Neural progenitor cell (in vitro differentiated cells): Measurements from ENCODE around the gene ARMC3. TPM values are rescaled to one million over a fixed set of nuclear protein-coding genes. Genes with fewer than 3 reads are reported as not detected.

Experiments
- DNase-seq: peaks from one replicate; pipeline ENCODE4 v3.0.0-alpha.2; 2016; ENCODE audit warnings: low spot score
- H2AFZ ChIP-seq: fragments of 200-600 bp; sonication (generic); replicated peaks from 2 replicates; pipeline ENCODE4 v1.6.1; 2016; ENCODE audit warnings: antibody characterized with exemption
- H3F3A ChIP-seq: fragments of 200-600 bp; sonication (generic); 2 replicates; pipeline ENCODE4 v1.6.1; 2016; ENCODE audit warnings: antibody characterized with exemption, low read depth
- H3K27ac ChIP-seq: fragments of 200-600 bp; sonication (generic); 2 replicates; pipeline ENCODE4 v1.5.1; 2016; ENCODE audit warnings: mild to moderate bottlenecking
- H3K27me3 ChIP-seq: fragments of 200-600 bp; sonication (generic); 2 replicates; pipeline ENCODE4 v1.6.1; 2016; ENCODE audit warnings: mild to moderate bottlenecking, moderate library complexity
- H3K36me3 ChIP-seq: fragments of 200-600 bp; sonication (generic); 2 replicates; pipeline ENCODE4 v1.5.1; 2016
- H3K4me1 ChIP-seq: fragments of 200-600 bp; sonication (generic); 2 replicates; pipeline ENCODE4 v1.6.1; 2016; ENCODE audit warnings: mixed run types
- H3K4me2 ChIP-seq: fragments of 200-600 bp; sonication (generic); 2 replicates; pipeline ENCODE4 v1.6.1; 2016
- H3K4me3 ChIP-seq: fragments of 200-600 bp; sonication (generic); 2 replicates; pipeline ENCODE4 v1.5.1; 2016
- H3K79me2 ChIP-seq: fragments of 200-600 bp; sonication (generic); 2 replicates; pipeline ENCODE4 v1.6.1; 2016; ENCODE audit warnings: low read depth
- H3K9ac ChIP-seq: fragments of 200-600 bp; sonication (generic); 2 replicates; pipeline ENCODE4 v1.6.1; 2016
- H3K9me3 ChIP-seq: fragments of 200-600 bp; sonication (generic); 2 replicates; pipeline ENCODE4 v1.5.1; 2016; ENCODE audit warnings: low read depth
- H4K20me1 ChIP-seq: fragments of 200-600 bp; sonication (generic); 2 replicates; pipeline ENCODE4 v1.6.1; 2016; ENCODE audit warnings: low read depth
- H3K27ac Mint-ChIP-seq: 3 replicates; pipeline ENCODE4 v1.8.0; 2021; ENCODE audit warnings: mixed read lengths
- H3K27me3 Mint-ChIP-seq: 2 replicates; pipeline ENCODE4 v1.8.0; 2022; ENCODE audit warnings: low read depth, mild to moderate bottlenecking, inconsistent platforms, moderate library complexity, mixed read lengths; ENCODE audit not compliant: insufficient read depth
- H3K36me3 Mint-ChIP-seq: 3 replicates; pipeline ENCODE4 v1.8.0; 2021; ENCODE audit warnings: mixed read lengths
- H3K4me1 Mint-ChIP-seq: 3 replicates; pipeline ENCODE4 v1.8.0; 2021; ENCODE audit warnings: mixed read lengths
- H3K4me3 Mint-ChIP-seq: 3 replicates; pipeline ENCODE4 v1.8.0; 2021; ENCODE audit warnings: mild to moderate bottlenecking, moderate library complexity, mixed read lengths
- H3K9me3 Mint-ChIP-seq: 3 replicates; pipeline ENCODE4 v1.8.0; 2020; ENCODE audit warnings: mixed read lengths
- CTCF ChIP-seq: fragments of 200-600 bp; sonication (generic); IDR thresholded peaks from 2 replicates; pipeline ENCODE4 v1.5.1; 2017; ENCODE audit warnings: antibody characterized with exemption, mild to moderate bottlenecking
- EZH2 ChIP-seq: fragments of 200-600 bp; sonication (generic); IDR thresholded peaks from 2 replicates; pipeline ENCODE4 v1.6.1; 2017; ENCODE audit warnings: antibody characterized with exemption, mild to moderate bottlenecking, moderate library complexity
- EZH2phosphoT487 ChIP-seq: fragments of 200-600 bp; sonication (generic); IDR thresholded peaks from 2 replicates; pipeline ENCODE4 v1.6.1; 2017; ENCODE audit warnings: antibody characterized with exemption
- total RNA-seq: library from RNA; depleted of rRNA; stranded (reverse); fragments of >200 nt; gene quantifications from 2 replicates; pipeline ENCODE4 v1.2.3, GENCODE V29; 2015; ENCODE audit warnings: low replicate concordance

Gene ARMC3
- total RNA-seq, 1 donor from 2014 or later, result 14.6 TPM

- H4K20me1 ChIP-seq, result no peaks in the 10 kb centered on the region
- Mint-ChIP-seq H3K9me3 (peaks cover 2% of the 10 kb centered on the region), H3K27me3 (peaks cover 2% of the 10 kb centered on the region), H3K4me3 (no peak overlapping the region), H3K4me1 (peaks cover 46% of the 10 kb centered on the region), H3K27ac (no peak overlapping the region), H3K36me3 (no peaks in the 10 kb centered on the region)
- H3K4me2 ChIP-seq, result no peak overlapping the region
- TF ChIP-seq CTCF (no peak), EZH2 (no peak), EZH2phosphoT487 (no peak)
- peaks cover 18% of the 10 kb centered on the region for H3F3A ChIP-seq
- H3K9ac ChIP-seq, result no peak overlapping the region
- no peak for DNase-seq
- no peaks in the 10 kb centered on the region for H3K79me2 ChIP-seq
- no peak overlapping the region for H2AFZ ChIP-seq
- H3K27ac ChIP-seq, result no peak overlapping the region
- peaks cover 23% of the 10 kb centered on the region for H3K4me1 ChIP-seq
- no peaks in the 10 kb centered on the region for H3K9me3 ChIP-seq
- no peaks in the 10 kb centered on the region for H3K27me3 ChIP-seq
- H3K4me3 ChIP-seq, result no peak overlapping the region
- H3K36me3 ChIP-seq, result no peaks in the 10 kb centered on the region
These were observed 124.0 kb downstream of the ARMC3 start for GRCh38 chr10:23051855-23052331.

GRCh38 chr10:23053036-23053435, 125.2 kb downstream of the ARMC3 start:
- Mint-ChIP-seq H3K27ac (peak overlapping the region; percentile 55), H3K4me3 (no peak overlapping the region), H3K9me3 (peaks cover 2% of the 10 kb centered on the region), H3K27me3 (peaks cover 2% of the 10 kb centered on the region), H3K36me3 (no peaks in the 10 kb centered on the region), H3K4me1 (peaks cover 40% of the 10 kb centered on the region)
- Histone ChIP-seq H3K4me1 (peaks cover 23% of the 10 kb centered on the region), H2AFZ (no peak overlapping the region), H3K79me2 (no peaks in the 10 kb centered on the region), H3K4me2 (no peak overlapping the region), H3K36me3 (no peaks in the 10 kb centered on the region), H4K20me1 (no peaks in the 10 kb centered on the region), H3K4me3 (no peak overlapping the region), H3F3A (peaks cover 18% of the 10 kb centered on the region), H3K27me3 (no peaks in the 10 kb centered on the region), H3K9ac (no peak overlapping the region), H3K9me3 (no peaks in the 10 kb centered on the region), H3K27ac (no peak overlapping the region)
- TF ChIP-seq EZH2 (no peak), CTCF (no peak), EZH2phosphoT487 (no peak)
- no peak for DNase-seq

- Histone ChIP-seq H2AFZ (peak overlapping the region; percentile 36), H3K79me2 (no peaks in the 10 kb centered on the region), H3F3A (peaks cover 18% of the 10 kb centered on the region), H3K27me3 (no peaks in the 10 kb centered on the region), H3K4me1 (peaks cover 23% of the 10 kb centered on the region), H4K20me1 (no peaks in the 10 kb centered on the region), H3K4me3 (no peak overlapping the region), H3K36me3 (no peaks in the 10 kb centered on the region), H3K9ac (peak overlapping the region; percentile 25), H3K9me3 (no peaks in the 10 kb centered on the region), H3K27ac (peak overlapping the region; percentile 97), H3K4me2 (peak overlapping the region; percentile 72)
- TF ChIP-seq EZH2phosphoT487, result no peak
- no peak for TF ChIP-seq CTCF
- TF ChIP-seq EZH2, result no peak
- peak; percentile 67 for DNase-seq
- Mint-ChIP-seq H3K27me3 (peaks cover 10% of the 10 kb centered on the region), H3K4me1 (peaks cover 40% of the 10 kb centered on the region), H3K27ac (peak overlapping the region; percentile 68), H3K4me3 (peak overlapping the region; percentile 10), H3K9me3 (peaks cover 18% of the 10 kb centered on the region), H3K36me3 (peaks cover 2% of the 10 kb centered on the region)
These were observed 127.8 kb downstream of the ARMC3 start for GRCh38 chr10:23055424-23056185.
